Liver (tissue), 3 donors: Measurements from ENCODE around the gene FGF19.

Experiments used
- CTCF ChIP-seq: fragments of 150-350 bp; IDR thresholded peaks from 2 replicates; pipeline ENCODE4 v1.5.1; 2017; ENCODE audit warnings: improper control_type of control experiment, low read depth, low read length; ENCODE audit not compliant: missing input control
- JUND ChIP-seq, 2 donors: IDR thresholded peaks; 2 replicates each; pipeline ENCODE4 v1.6.1; 2016; ENCODE audit warnings: antibody characterized with exemption in 2 of 2
- SP1 ChIP-seq: IDR thresholded peaks from 2 replicates; pipeline ENCODE4 v1.6.1; 2018; ENCODE audit warnings: antibody characterized with exemption, mild to moderate bottlenecking
- YY1 ChIP-seq: IDR thresholded peaks from 2 replicates; pipeline ENCODE4 v1.6.1; 2016; ENCODE audit warnings: antibody characterized with exemption, mild to moderate bottlenecking
- donor health status: healthy.
- donor health status: healthy.

DNA sequence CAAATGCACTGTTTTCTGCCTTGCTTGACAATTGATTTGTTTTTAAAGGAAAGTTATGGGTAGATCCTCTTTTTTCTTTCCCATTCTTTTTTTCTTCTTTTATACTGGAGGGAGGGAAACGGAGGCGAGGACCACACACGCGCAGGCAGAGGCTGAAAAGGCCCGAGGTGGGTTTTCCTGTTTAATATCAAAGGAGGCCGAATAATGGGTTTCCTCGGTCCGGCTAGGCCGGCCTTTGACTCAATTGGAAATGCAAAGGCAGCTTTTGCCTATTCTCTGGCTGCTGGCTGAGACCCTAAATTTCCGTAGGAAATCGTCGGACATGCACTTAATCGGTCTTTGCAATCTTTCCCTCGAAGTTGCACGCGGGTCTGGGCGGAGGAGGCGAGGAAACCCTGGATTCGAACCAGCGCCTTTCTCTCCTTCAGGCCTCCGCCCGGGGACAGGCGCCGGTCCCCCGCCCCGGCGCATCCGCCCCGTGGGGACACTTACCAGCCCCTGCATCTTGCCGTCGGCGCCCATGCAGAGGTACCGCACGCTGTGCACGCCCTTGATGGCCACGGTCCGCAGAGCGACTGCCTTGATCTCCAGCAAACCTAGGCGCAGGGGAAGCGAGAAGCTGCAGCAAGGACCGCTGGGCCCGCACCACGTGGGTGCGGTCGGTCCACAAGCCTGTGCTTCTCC lies 911 bp downstream of the FGF19 start:
- no peak for TF ChIP-seq YY1
- TF ChIP-seq SP1: no peak
- no peak for TF ChIP-seq CTCF
- TF ChIP-seq JUND (IDR thresholded peaks at IDR 0.05): no peak
